ENCODE measurements around the gene ETV7. TPM values are rescaled to one million over a fixed set of nuclear protein-coding genes. Genes with fewer than 3 reads are reported as not detected.

The ETV7 gene
- total RNA-seq, 2 donors from 2014 or later = 0.66 to 0.78 TPM

GRCh38 chr6:36381502-36382389, 5.7 kb downstream of the ETV7 start:
- no peak overlapping the region for H3K4me3 ChIP-seq
- intact Hi-C loops (cut with DNase I) = no loop called here
- H3K9me3 ChIP-seq = no peaks in the 10 kb centered on the region

GRCh38 chr6:36380166-36380565, 7.3 kb downstream of the ETV7 start:
- Histone ChIP-seq H3K27me3 (no peaks in the 10 kb centered on the region), H3K9me3 (no peaks in the 10 kb centered on the region), H3K4me1 (no peaks in the 10 kb centered on the region), H3K4me3 (no peak overlapping the region), H3K36me3 (replicated peaks in 1 of 2; ENCODE audit: insufficient read depth in 1 of 2, low read depth in 2 of 2) (no peaks in the 10 kb centered on the region), H3K27ac (no peak overlapping the region)
- no peak for TF ChIP-seq CTCF (IDR thresholded peaks at IDR 0.05)
- no peak for TF ChIP-seq POLR2A (IDR thresholded peaks at IDR 0.05)
- DNase-seq (no peak), ATAC-seq (no peak)
- WGBS, 2 donors = 91 to 98% methylated on average over 4 of the region's 4 CpGs
- intact Hi-C loops (cut with DNase I) = no loop called here

More at GRCh38 chr6:36381502-36382389, 5.7 kb downstream of the ETV7 start:
- WGBS, 2 donors = 65 to 76% methylated on average over 9 of the region's 9 CpGs
- DNase-seq (no peak), ATAC-seq (no peak)
- TF ChIP-seq CTCF (IDR thresholded peaks at IDR 0.05) (no peak), POLR2A (IDR thresholded peaks at IDR 0.05) (no peak)
- Histone ChIP-seq H3K4me1 (peaks cover 5% of the 10 kb centered on the region), H3K27ac (no peak overlapping the region), H3K36me3 (replicated peaks in 1 of 2; ENCODE audit: insufficient read depth in 1 of 2, low read depth in 2 of 2) (no peaks in the 10 kb centered on the region), H3K27me3 (no peaks in the 10 kb centered on the region)

GRCh38 chr6:36378936-36379335, 8.5 kb downstream of the ETV7 start:
- H3K27ac ChIP-seq = no peak overlapping the region
- WGBS, 2 donors = 88 to 89% methylated on average over 10 of the region's 10 CpGs
- ATAC-seq (no peak), DNase-seq (no peak)
- TF ChIP-seq CTCF (IDR thresholded peaks at IDR 0.05) (no peak), POLR2A (IDR thresholded peaks at IDR 0.05) (no peak)
- H3K27me3 ChIP-seq = no peaks in the 10 kb centered on the region
- H3K36me3 ChIP-seq (replicated peaks in 1 of 2; ENCODE audit: insufficient read depth in 1 of 2, low read depth in 2 of 2) = no peaks in the 10 kb centered on the region
- no peaks in the 10 kb centered on the region for H3K4me1 ChIP-seq
- intact Hi-C loops (cut with DNase I) = no loop called here
- H3K9me3 ChIP-seq = no peaks in the 10 kb centered on the region
- H3K4me3 ChIP-seq = no peak overlapping the region

GRCh38 chr6:36378243-36378920, 9.1 kb downstream of the ETV7 start:
- TF ChIP-seq POLR2A (IDR thresholded peaks at IDR 0.05) (no peak), CTCF (IDR thresholded peaks at IDR 0.05) (no peak)
- H3K4me3 ChIP-seq = no peak overlapping the region

More at GRCh38 chr6:36378243-36378920, 9.1 kb downstream of the ETV7 start:
- H3K4me1 ChIP-seq = no peaks in the 10 kb centered on the region
- no peak for ATAC-seq
- intact Hi-C loops (cut with DNase I) = no loop called here
- DNase-seq = no peak
- H3K27me3 ChIP-seq = no peaks in the 10 kb centered on the region
- WGBS, 2 donors = 73 to 75% methylated on average over 4 of the region's 4 CpGs
- no peaks in the 10 kb centered on the region for H3K9me3 ChIP-seq
- H3K36me3 ChIP-seq (replicated peaks in 1 of 2; ENCODE audit: insufficient read depth in 1 of 2, low read depth in 2 of 2) = no peaks in the 10 kb centered on the region
- no peak overlapping the region for H3K27ac ChIP-seq

All from body of pancreas (tissue), 4 donors.